K562 (cell line): ENCODE results near the gene ACBD5. TPM values are rescaled to one million over a fixed set of nuclear protein-coding genes. Genes with fewer than 3 reads are reported as not detected.

Source experiments
- ASH1L ChIP-seq: fragments of 450-650 bp; IDR thresholded peaks from 2 replicates; pipeline ENCODE4 v1.6.1; 2018; ENCODE audit warnings: borderline replicate concordance, mild to moderate bottlenecking, low read depth; ENCODE audit not compliant: partially characterized antibody
- CBX2 ChIP-seq: fragments of 200-600 bp; sonication (generic); IDR thresholded peaks from one replicate; pipeline ENCODE4 v1.6.1; 2012; ENCODE audit warnings: mild to moderate bottlenecking, low read length, inconsistent platforms; ENCODE audit not compliant: insufficient read depth, poor library complexity, severe bottlenecking
- ELK1 ChIP-seq: sonication (generic); formaldehyde crosslinking; IDR thresholded peaks from 2 replicates; pipeline ENCODE4 v1.8.1; 2022; ENCODE audit warnings: missing genetic modification reagents
- EWSR1 ChIP-seq: fragments of 450-650 bp; IDR thresholded peaks from 2 replicates; pipeline ENCODE4 v1.6.1; 2018; ENCODE audit warnings: borderline replicate concordance, mild to moderate bottlenecking, low read depth, moderate library complexity; ENCODE audit not compliant: partially characterized antibody
- GMEB1 ChIP-seq: fragments of 250-450 bp; sonication (Bioruptor Pico); IDR thresholded peaks from 2 replicates; pipeline ENCODE4 v1.4.0; 2020; ENCODE audit warnings: mild to moderate bottlenecking
- NFE2L1 ChIP-seq: fragments of 450-650 bp; IDR thresholded peaks from 2 replicates; pipeline ENCODE4 v1.6.1; 2016; ENCODE audit warnings: missing genetic modification characterization, low read depth, mild to moderate bottlenecking, missing compliant biosample characterization, moderate library complexity, borderline replicate concordance
- NFRKB ChIP-seq: fragments of 450-650 bp; IDR thresholded peaks from 2 replicates; pipeline ENCODE4 v1.6.1; 2016; ENCODE audit warnings: low read depth
- PRMT5 ChIP-seq: sonication (generic); formaldehyde crosslinking; IDR thresholded peaks from 2 replicates; pipeline ENCODE4 v1.5.0; 2020; ENCODE audit warnings: missing genetic modification reagents
- RHOXF2B ChIP-seq: fragments of 250-450 bp; sonication (Bioruptor Pico); conservative IDR thresholded peaks from 2 replicates; pipeline ENCODE4 v1.5.1; 2021
- SNIP1 ChIP-seq: fragments of 450-650 bp; IDR thresholded peaks from 2 replicates; pipeline ENCODE4 v1.7.1; 2017; ENCODE audit warnings: low read depth, mild to moderate bottlenecking
- SREBF2 ChIP-seq: sonication (generic); formaldehyde crosslinking; IDR thresholded peaks from 2 replicates; pipeline ENCODE4 v1.4.0; 2020; ENCODE audit warnings: mild to moderate bottlenecking, missing genetic modification reagents
- TCF7L2 ChIP-seq: fragments of 150-350 bp; IDR thresholded peaks from 2 replicates; pipeline ENCODE4 v1.6.1; 2016; ENCODE audit warnings: low read depth, mild to moderate bottlenecking, low read length, moderate library complexity
- ZBTB12 ChIP-seq: fragments of 250-450 bp; sonication (Bioruptor Pico); IDR thresholded peaks from 2 replicates; pipeline ENCODE4 v1.4.0; 2020
- ZNF134 ChIP-seq: fragments of 250-450 bp; sonication (Bioruptor Pico); conservative IDR thresholded peaks from 2 replicates; pipeline ENCODE4 v1.4.0; 2020
- ZNF318 ChIP-seq, 2 experiments: fragments of 450-650 bp; IDR thresholded peaks; 2 replicates each; pipeline ENCODE4 v1.6.1; 2016; ENCODE audit warnings: mild to moderate bottlenecking in 2 of 2, borderline replicate concordance in 1 of 2, low read depth in 1 of 2, moderate library complexity in 1 of 2
- polyA plus RNA-seq, 8 experiments: library from polyadenylated mRNA; depleted of rRNA in 4 of 8; stranded (reverse) in 5 of 8; unstranded in 3 of 8; fragments of >200 nt; fragmentation: Nextera tagmentation in 2 of 8; fragmentation: Illumina TruSeq in 1 of 8; extraction: Ambion mirVana in 2 of 8; extraction: Trizol in 1 of 8; gene quantifications; 2 replicates each; pipeline versions ENCODE4 v1.2.1 to v1.2.3, GENCODE V29; 2011 to 2014; ENCODE audit warnings: inconsistent platforms in 1 of 8, missing spikeins in 1 of 8
- total RNA-seq, 7 experiments: library from RNA; depleted of rRNA in 6 of 7; stranded (reverse); fragments of >200 nt in 6 of 7; fragmentation: Illumina TruSeq in 2 of 7; extraction: Trizol in 2 of 7; gene quantifications; 2 replicates each; pipeline versions ENCODE4 v1.2.1 to v1.2.3, GENCODE V29; 2011 to 2021; ENCODE audit warnings: low replicate concordance in 1 of 7

ACBD5 gene
- total and polyA plus RNA-seq, 9 of the 15 experiments (the other 6 are each of a cell fraction or from before 2014, with no cell fraction given) = 1.5 to 10.3 (median 7.8) TPM

GRCh38 chr10:27252267-27253000, 11.8 kb upstream of the ACBD5 start (continued):
- TF ChIP-seq SNIP1 (no peak), TCF7L2 (no peak), RHOXF2B (CRISPR knock-in tag) (no peak), ASH1L (no peak), ELK1 (CRISPR knock-in tag) (no peak), PRMT5 (CRISPR knock-in tag) (no peak), GMEB1 (CRISPR knock-in tag) (no peak), NFE2L1 (tag) (no peak), EWSR1 (no peak), SREBF2 (CRISPR knock-in tag) (no peak), NFRKB (no peak), CBX2 (no peak), ZNF134 (no peak), ZBTB12 (no peak), ZNF318 (IDR thresholded peaks at IDR 0.05; ENCODE audit: borderline replicate concordance in 1 of 2, low read depth in 1 of 2) (no peak)
